ENCODE data around the gene GBA2. TPM values are rescaled to one million over a fixed set of nuclear protein-coding genes. Genes with fewer than 3 reads are reported as not detected.

Gene GBA2
- total and polyA plus RNA-seq, 8 donors: 63.3 to 113 (median 92.2) TPM

- H3K4me1 ChIP-seq: peaks cover 52 to 61% of the 10 kb centered on the region in 2 donors
Measured at GRCh38 chr9:35728041-35728971, 20.7 kb downstream of the GBA2 start.

DNA sequence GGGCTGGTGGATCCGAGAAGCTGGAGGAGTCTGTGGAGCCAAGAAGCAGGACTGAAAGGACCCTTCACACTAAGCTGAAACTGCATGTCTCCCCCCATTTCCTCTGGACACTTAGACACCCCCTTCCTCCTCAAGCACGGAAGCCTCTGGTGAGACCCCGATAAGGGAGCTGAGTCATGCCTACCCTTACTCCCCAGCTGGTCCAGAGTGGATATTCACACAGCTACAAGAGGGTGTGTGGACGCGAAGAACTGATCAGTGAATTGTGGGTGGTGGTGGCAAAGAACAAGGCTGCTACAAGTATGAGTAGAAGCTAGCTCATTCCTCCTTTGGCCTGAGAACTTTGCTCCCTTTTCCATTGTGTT, 21.4 kb downstream of the GBA2 start:
- Histone ChIP-seq H3K27ac (peak overlapping the region; percentile 73 to 97), H3K4me3 (peak overlapping the region in 1 of 2 donors; percentile 83), H3K27me3 (no peaks in the 10 kb centered on the region), H3K36me3 (peaks cover 0 to 46% of the 10 kb centered on the region in 2 donors), H3K4me1 (peaks cover 49 to 57% of the 10 kb centered on the region in 2 donors), H3K9me3 (no peaks in the 10 kb centered on the region)
- TF ChIP-seq CTCF (IDR thresholded peaks at IDR 0.05): no peak
- intact Hi-C loops (cut with DNase I): loop anchor here in 1 of 2 donors (10.0 kb wide), 1 partner anchor 63 kb away; the partner anchor contains the start of gene ARHGEF39
- ATAC-seq (no peak), DNase-seq (no peak)

More at GRCh38 chr9:35728041-35728971, 20.7 kb downstream of the GBA2 start:
- intact Hi-C loops (cut with DNase I): loop anchor here in 1 of 2 donors (10.0 kb wide), 1 partner anchor 64 kb away; the partner anchor contains the start of gene ARHGEF39
- H3K27me3 ChIP-seq: no peaks in the 10 kb centered on the region
- peak overlapping the region in 1 of 2 donors; percentile 83 for H3K4me3 ChIP-seq
- peak overlapping the region; percentile 73 to 97 for H3K27ac ChIP-seq
- peak; percentile 10 for ATAC-seq
- no peaks in the 10 kb centered on the region for H3K9me3 ChIP-seq
- peak; percentile 74 to 87 (median 82) for DNase-seq
- H3K36me3 ChIP-seq: peaks cover 0 to 39% of the 10 kb centered on the region in 2 donors
- no peak for TF ChIP-seq CTCF (IDR thresholded peaks at IDR 0.05)

DNA sequence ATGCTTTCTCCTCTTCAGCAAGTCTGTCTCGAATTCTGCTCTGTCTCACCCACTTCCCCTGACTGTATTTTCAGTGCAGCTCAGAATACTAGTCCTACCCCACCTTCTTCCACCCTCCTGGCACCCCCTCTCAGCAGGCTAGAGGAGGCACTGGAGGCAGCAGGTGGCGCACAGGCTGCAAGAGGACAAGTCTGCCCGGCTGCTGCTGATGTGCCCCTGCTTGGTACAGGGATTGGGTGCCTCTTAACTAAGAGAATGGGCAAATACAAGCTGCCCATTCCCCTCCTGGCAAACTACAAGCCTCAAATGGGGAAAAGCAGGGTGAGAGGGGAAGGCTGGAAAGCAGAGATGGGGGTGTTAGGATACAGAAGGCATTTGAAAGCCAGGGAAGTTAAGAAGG, 22.1 kb downstream of the GBA2 start:
- no peak for DNase-seq

GRCh38 chr9:35725362-35725761, 23.7 kb downstream of the GBA2 start:
- Histone ChIP-seq H3K4me3 (no peak overlapping the region), H3K36me3 (peaks cover 4 to 69% of the 10 kb centered on the region in 2 donors), H3K27ac (no peak overlapping the region), H3K9me3 (no peaks in the 10 kb centered on the region), H3K4me1 (peaks cover 41 to 49% of the 10 kb centered on the region in 2 donors), H3K27me3 (no peaks in the 10 kb centered on the region)
- no peak for TF ChIP-seq CTCF (IDR thresholded peaks at IDR 0.05)
- no peak for ATAC-seq
- intact Hi-C loops (cut with DNase I): loop anchor here in 1 of 2 donors (10.0 kb wide), 1 partner anchor 61 kb away; the partner anchor contains the start of gene ARHGEF39
- no peak for DNase-seq

More for the DNA sequence above, 22.1 kb downstream of the GBA2 start:
- peak; percentile 30 for ATAC-seq
- no peak for TF ChIP-seq CTCF (IDR thresholded peaks at IDR 0.05)
- Histone ChIP-seq H3K27ac (peak overlapping the region; percentile 73 to 97), H3K9me3 (no peaks in the 10 kb centered on the region), H3K4me3 (peak overlapping the region in 1 of 2 donors; percentile 83), H3K27me3 (no peaks in the 10 kb centered on the region), H3K36me3 (peaks cover 3 to 53% of the 10 kb centered on the region in 2 donors), H3K4me1 (peaks cover 49 to 57% of the 10 kb centered on the region in 2 donors)
- intact Hi-C loops (cut with DNase I): loop anchor here in 1 of 2 donors (10.0 kb wide), 1 partner anchor 62 kb away; the partner anchor contains the start of gene ARHGEF39

DNA sequence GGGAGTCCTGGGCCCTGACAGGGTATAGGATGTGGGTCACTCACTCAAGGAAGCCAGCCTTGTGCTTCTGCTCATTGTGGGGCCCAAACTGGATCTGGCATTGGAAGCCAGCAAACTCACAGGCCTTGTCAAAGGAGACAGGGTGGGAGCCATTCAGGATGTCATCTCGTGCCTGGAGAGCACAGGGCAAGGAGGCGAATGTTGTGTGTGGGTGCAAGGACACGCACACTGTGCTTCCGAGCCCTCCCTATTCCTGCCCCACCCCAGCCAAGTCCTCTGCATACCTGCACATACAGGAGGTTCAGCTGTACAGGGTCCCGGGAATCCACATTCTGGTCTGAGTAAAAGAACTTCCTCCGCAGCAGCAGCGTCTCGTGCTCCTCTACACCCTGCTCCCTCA, 25.1 kb downstream of the GBA2 start:
- TF ChIP-seq CTCF (IDR thresholded peaks at IDR 0.05): no peak
- Histone ChIP-seq H3K27me3 (no peaks in the 10 kb centered on the region), H3K4me3 (no peak overlapping the region), H3K36me3 (peaks cover 10 to 83% of the 10 kb centered on the region in 2 donors), H3K4me1 (peaks cover 28 to 34% of the 10 kb centered on the region in 2 donors), H3K9me3 (no peaks in the 10 kb centered on the region), H3K27ac (no peak overlapping the region)
- no peak for DNase-seq
- intact Hi-C loops (cut with DNase I): loop anchor here in 1 of 2 donors (10.0 kb wide), 1 partner anchor 59 kb away; the partner anchor contains the start of gene ARHGEF39
- ATAC-seq: no peak
